ENCODE measurements around the gene NFATC2. TPM values are rescaled to one million over a fixed set of nuclear protein-coding genes. Genes with fewer than 3 reads are reported as not detected.

Gene NFATC2
- total and polyA plus RNA-seq, 2 of the 4 experiments (the other 2 are of a cell fraction) = 0.18 to 0.38 TPM

DNA sequence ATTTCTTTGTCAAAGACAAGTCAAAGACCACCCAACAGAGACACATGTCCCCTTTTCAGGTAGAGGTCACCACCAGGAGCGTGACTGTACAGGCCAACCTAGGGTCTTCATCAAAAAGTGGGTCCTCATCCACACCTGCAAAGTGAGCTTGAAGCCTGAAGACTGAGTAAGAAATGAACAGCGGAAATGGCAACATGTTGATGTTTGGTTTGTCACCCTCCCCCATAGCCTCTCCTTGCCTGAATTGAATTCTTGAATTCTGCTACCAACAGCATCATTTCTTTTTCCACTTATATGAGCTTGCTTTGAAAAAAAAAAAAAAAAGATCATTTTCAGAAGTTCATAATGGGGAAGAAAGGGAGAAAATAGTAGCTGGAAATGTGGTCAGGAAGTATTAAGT, 104.4 kb downstream of the NFATC2 start:
- ChIA-PET CTCF (no interaction called here), POLR2A (ENCODE audit: unreplicated experiment) (interaction anchor here (0.5 kb wide), 1 partner anchor 14 kb away, joined by 3 read pairs; no protein-coding TSS in a partner anchor)
- H3K9ac ChIP-seq (ENCODE audit: low read depth, low read length) = no peak overlapping the region
- dilution Hi-C loops (cut with HindIII; ENCODE audit: low sequenced_read_pairs, unreplicated experiment) = no loop called here
- in situ Hi-C loops (cut with MboI; ENCODE audit: low sequenced_read_pairs) = no loop called here
- H4K8ac ChIP-seq (ENCODE audit: low read depth in 2 of 2, low read length in 2 of 2) = no peak overlapping the region
- H3K9me1 ChIP-seq (ENCODE audit: insufficient read depth, low read length) = peaks cover 15% of the 10 kb centered on the region
- H4K91ac ChIP-seq (ENCODE audit: insufficient read depth, low read depth, low read length) = no peak overlapping the region
- no CpG with 5 or more reads among the region's 2 CpGs for WGBS, 2 experiments (ENCODE audit: extremely low coverage in 2 of 2, insufficient read length in 1 of 2)
- no peak overlapping the region for H2BK20ac ChIP-seq (ENCODE audit: low read depth, low read length)
- H3K36me3 ChIP-seq (ENCODE audit: control insufficient read depth, insufficient read depth, low read length) = no peaks in the 10 kb centered on the region
- H3K27me3 ChIP-seq (ENCODE audit: control insufficient read depth, insufficient read depth, low read length) = no peaks in the 10 kb centered on the region
- no peak overlapping the region for H3K4ac ChIP-seq (ENCODE audit: low read depth, low read length)
- H3K79me1 ChIP-seq (ENCODE audit: low read depth in 1 of 2, low read length in 2 of 2) = no peaks in the 10 kb centered on the region
- no peak overlapping the region for H4K5ac ChIP-seq (ENCODE audit: low read depth, low read length)
- H2AK9ac ChIP-seq (replicated peaks; ENCODE audit: low read depth, low read length, poor library complexity) = no peak overlapping the region
- no peak overlapping the region for H2AK5ac ChIP-seq (ENCODE audit: low read depth, low read length)
- no peak overlapping the region for H3K18ac ChIP-seq (ENCODE audit: low read depth, low read length)
- no peak overlapping the region for H3K14ac ChIP-seq (replicated peaks; ENCODE audit: low read depth, low read length)
- no peaks in the 10 kb centered on the region for H4K20me1 ChIP-seq (ENCODE audit: insufficient read depth, low read length)
- no peak for DNase-seq
- no peak overlapping the region for H3K4me2 ChIP-seq (ENCODE audit: low read depth, low read length)
- TF ChIP-seq NFE2L2 (IDR thresholded peaks at IDR 0.05; ENCODE audit: low read depth, low read length) (no peak), FOS (IDR thresholded peaks at IDR 0.05; ENCODE audit: low read depth, low read length) (no peak), CEBPB (IDR thresholded peaks at IDR 0.05; ENCODE audit: low read depth, low read length) (no peak), RFX5 (IDR thresholded peaks at IDR 0.05; ENCODE audit: low read depth, low read length) (no peak), POLR2A (IDR thresholded peaks at IDR 0.05; ENCODE audit: low read depth, low read length) (no peak), SMC3 (IDR thresholded peaks at IDR 0.05; ENCODE audit: low read depth, low read length) (no peak), RAD21 (IDR thresholded peaks at IDR 0.05; ENCODE audit: low read length) (no peak), BHLHE40 (IDR thresholded peaks at IDR 0.05; ENCODE audit: low read depth, low read length) (no peak), CHD1 (IDR thresholded peaks at IDR 0.05; ENCODE audit: low read depth, low read length) (no peak), RCOR1 (IDR thresholded peaks at IDR 0.05; ENCODE audit: insufficient replicate concordance, low read length) (no peak), MXI1 (IDR thresholded peaks at IDR 0.05; ENCODE audit: borderline replicate concordance, low read depth, low read length) (no peak), MAZ (IDR thresholded peaks at IDR 0.05; ENCODE audit: borderline replicate concordance, low read depth, low read length) (no peak), MAFK (IDR thresholded peaks at IDR 0.05; ENCODE audit: low read depth, low read length) (no peak)
- TF ChIP-seq, protein P1, sequence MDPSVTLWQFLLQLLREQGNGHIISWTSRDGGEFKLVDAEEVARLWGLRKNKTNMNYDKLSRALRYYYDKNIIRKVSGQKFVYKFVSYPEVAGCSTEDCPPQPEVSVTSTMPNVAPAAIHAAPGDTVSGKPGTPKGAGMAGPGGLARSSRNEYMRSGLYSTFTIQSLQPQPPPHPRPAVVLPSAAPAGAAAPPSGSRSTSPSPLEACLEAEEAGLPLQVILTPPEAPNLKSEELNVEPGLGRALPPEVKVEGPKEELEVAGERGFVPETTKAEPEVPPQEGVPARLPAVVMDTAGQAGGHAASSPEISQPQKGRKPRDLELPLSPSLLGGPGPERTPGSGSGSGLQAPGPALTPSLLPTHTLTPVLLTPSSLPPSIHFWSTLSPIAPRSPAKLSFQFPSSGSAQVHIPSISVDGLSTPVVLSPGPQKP (IDR thresholded peaks at IDR 0.05; ENCODE audit: borderline replicate concordance, low read depth, low read length) = no peak
- TF ChIP-seq, protein P2, sequence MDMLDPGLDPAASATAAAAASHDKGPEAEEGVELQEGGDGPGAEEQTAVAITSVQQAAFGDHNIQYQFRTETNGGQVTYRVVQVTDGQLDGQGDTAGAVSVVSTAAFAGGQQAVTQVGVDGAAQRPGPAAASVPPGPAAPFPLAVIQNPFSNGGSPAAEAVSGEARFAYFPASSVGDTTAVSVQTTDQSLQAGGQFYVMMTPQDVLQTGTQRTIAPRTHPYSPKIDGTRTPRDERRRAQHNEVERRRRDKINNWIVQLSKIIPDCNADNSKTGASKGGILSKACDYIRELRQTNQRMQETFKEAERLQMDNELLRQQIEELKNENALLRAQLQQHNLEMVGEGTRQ (IDR thresholded peaks at IDR 0.05; ENCODE audit: low read depth, low read length) = no peak
- TF ChIP-seq, protein P3, sequence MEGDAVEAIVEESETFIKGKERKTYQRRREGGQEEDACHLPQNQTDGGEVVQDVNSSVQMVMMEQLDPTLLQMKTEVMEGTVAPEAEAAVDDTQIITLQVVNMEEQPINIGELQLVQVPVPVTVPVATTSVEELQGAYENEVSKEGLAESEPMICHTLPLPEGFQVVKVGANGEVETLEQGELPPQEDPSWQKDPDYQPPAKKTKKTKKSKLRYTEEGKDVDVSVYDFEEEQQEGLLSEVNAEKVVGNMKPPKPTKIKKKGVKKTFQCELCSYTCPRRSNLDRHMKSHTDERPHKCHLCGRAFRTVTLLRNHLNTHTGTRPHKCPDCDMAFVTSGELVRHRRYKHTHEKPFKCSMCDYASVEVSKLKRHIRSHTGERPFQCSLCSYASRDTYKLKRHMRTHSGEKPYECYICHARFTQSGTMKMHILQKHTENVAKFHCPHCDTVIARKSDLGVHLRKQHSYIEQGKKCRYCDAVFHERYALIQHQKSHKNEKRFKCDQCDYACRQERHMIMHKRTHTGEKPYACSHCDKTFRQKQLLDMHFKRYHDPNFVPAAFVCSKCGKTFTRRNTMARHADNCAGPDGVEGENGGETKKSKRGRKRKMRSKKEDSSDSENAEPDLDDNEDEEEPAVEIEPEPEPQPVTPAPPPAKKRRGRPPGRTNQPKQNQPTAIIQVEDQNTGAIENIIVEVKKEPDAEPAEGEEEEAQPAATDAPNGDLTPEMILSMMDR (conservative IDR thresholded peaks at IDR 0.05; ENCODE audit: low read depth, low read length) = no peak
- no peak overlapping the region for H2BK120ac ChIP-seq (ENCODE audit: low read depth, low read length)
- no peaks in the 10 kb centered on the region for H3K9me3 ChIP-seq (ENCODE audit: control insufficient read depth, insufficient read depth, low read length)
- H2AFZ ChIP-seq (replicated peaks; ENCODE audit: low read length, poor library complexity) = no peak overlapping the region
- no peak overlapping the region for H2BK5ac ChIP-seq (ENCODE audit: low read depth, low read length, poor library complexity, severe bottlenecking)
- H3K56ac ChIP-seq (ENCODE audit: extremely low read depth, insufficient read depth, low read length) = no peak overlapping the region
- no TSS peak for BruUV-seq (replicated peaks)
- no peak overlapping the region for H2BK15ac ChIP-seq (ENCODE audit: low read depth, low read length)
- no peak overlapping the region for H3K27ac ChIP-seq (ENCODE audit: insufficient read depth, low read length)
- H3K4me3 ChIP-seq (ENCODE audit: insufficient read depth, low read depth, low read length) = no peak overlapping the region
- no peak for ATAC-seq (ENCODE audit: low read depth)
- no peak overlapping the region for H3K23ac ChIP-seq (ENCODE audit: low read depth, low read length)
- intact Hi-C loops (cut with micrococcal nuclease) = no loop called here
- H3K4me1 ChIP-seq (ENCODE audit: control insufficient read depth, insufficient read depth, low read length) = peaks cover 2% of the 10 kb centered on the region

All from IMR-90 (cell line).